ENCODE results near the gene CIROP.

The CIROP gene

GRCh38 chr14:23052182-23052623 lies 52.6 kb downstream of the CIROP start:
- Histone ChIP-seq H3K9me3 (ENCODE audit: control extremely low read depth in 1 of 5, control insufficient read depth in 4 of 5, insufficient read depth in 2 of 5, low read depth in 1 of 5, low read length in 4 of 5) (peaks cover 0 to 2% (median 0%) of the 10 kb centered on the region in 5 experiments), H3K4me3 (ENCODE audit: control insufficient read depth in 1 of 7, extremely low read depth in 1 of 7, insufficient read depth in 4 of 7, low read depth in 2 of 7, low read length in 6 of 7) (no peak overlapping the region), H3K4me1 (ENCODE audit: control extremely low read depth in 1 of 4, control insufficient read depth in 4 of 4, insufficient read depth in 4 of 4, low read length in 3 of 4) (peaks cover 0 to 13% (median 11%) of the 10 kb centered on the region in 4 experiments), H3K36me3 (ENCODE audit: control insufficient read depth in 4 of 4, insufficient read depth in 4 of 4, low read length in 3 of 4) (no peaks in the 10 kb centered on the region), H3K27me3 (replicated peaks in 2 of 5; ENCODE audit: control insufficient read depth in 4 of 5, insufficient read depth in 5 of 5, low read length in 4 of 5) (peaks cover 0 to 7% (median 5%) of the 10 kb centered on the region in 5 experiments), H3K27ac (ENCODE audit: insufficient read depth in 1 of 2, low read depth in 1 of 2, low read length in 2 of 2, poor library complexity in 1 of 2, severe bottlenecking in 2 of 2) (no peak overlapping the region)
- POLR2A ChIA-PET = no interaction called here
- 96% methylated on average over 11 of the region's 14 CpGs for WGBS (ENCODE audit: insufficient coverage)
- no peak for DNase-seq
- CTCF ChIA-PET = interaction anchor here (0.8 to 33.6 kb wide), 6 partner anchors 10 to 135 kb away, joined by 3 to 933 read pairs (median 4); partner anchors contain the start of genes AJUBA and PSMB11

DNA sequence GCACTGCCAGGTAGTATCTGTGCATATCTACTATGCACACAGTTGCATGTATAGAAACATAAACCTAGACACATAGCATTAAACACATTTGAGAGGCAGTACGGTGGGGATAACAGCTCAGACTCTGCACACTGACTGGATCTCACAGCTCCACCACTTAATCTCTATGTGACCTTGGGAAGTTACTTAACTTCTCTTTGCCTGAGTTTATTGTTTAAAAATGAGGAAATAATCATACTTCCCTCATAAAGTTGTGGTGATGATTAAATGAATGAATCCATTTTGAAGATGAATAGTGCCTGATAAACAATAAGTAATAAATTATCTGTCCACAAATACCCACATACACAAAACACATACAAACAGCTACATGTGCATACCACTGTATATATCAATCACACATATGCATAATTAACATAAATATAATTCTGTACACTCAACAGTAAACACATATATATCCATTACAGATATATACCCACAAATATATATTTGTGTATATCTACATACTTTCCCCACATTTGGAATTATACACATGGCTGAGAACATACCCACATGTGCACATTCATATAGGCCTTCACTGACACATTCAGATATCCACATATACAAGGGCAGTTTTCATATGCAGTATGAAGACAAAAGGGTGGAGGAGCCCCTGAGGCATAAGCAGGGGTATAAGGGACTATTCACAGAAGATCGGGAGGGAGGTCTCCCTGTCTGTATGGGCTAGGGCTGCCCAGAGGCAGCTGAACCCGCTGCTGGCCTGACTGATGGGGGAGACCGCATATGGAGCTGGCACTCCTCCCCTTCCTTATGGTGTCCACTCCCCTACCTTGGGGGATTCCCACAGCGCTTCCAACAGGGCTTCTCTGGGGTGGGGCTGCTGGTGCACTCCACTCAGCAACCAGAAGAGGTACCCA lies 53.4 kb downstream of the CIROP start:
- H3K36me3 ChIP-seq (ENCODE audit: control insufficient read depth in 4 of 4, insufficient read depth in 4 of 4, low read length in 3 of 4) = no peaks in the 10 kb centered on the region
- H3K4me3 ChIP-seq (ENCODE audit: control insufficient read depth in 1 of 7, extremely low read depth in 1 of 7, insufficient read depth in 4 of 7, low read depth in 2 of 7, low read length in 6 of 7) = no peak overlapping the region
- peaks cover 0 to 2% (median 0%) of the 10 kb centered on the region in 5 experiments for H3K9me3 ChIP-seq (ENCODE audit: control extremely low read depth in 1 of 5, control insufficient read depth in 4 of 5, insufficient read depth in 2 of 5, low read depth in 1 of 5, low read length in 4 of 5)
- peaks cover 0 to 1% (median 0%) of the 10 kb centered on the region in 5 experiments for H3K27me3 ChIP-seq (replicated peaks in 2 of 5; ENCODE audit: control insufficient read depth in 4 of 5, insufficient read depth in 5 of 5, low read length in 4 of 5)
- H3K4me1 ChIP-seq (ENCODE audit: control extremely low read depth in 1 of 4, control insufficient read depth in 4 of 4, insufficient read depth in 4 of 4, low read length in 3 of 4) = peaks cover 0 to 5% (median 3%) of the 10 kb centered on the region in 4 experiments
- no peak overlapping the region for H3K27ac ChIP-seq (ENCODE audit: insufficient read depth in 1 of 2, low read depth in 1 of 2, low read length in 2 of 2, poor library complexity in 1 of 2, severe bottlenecking in 2 of 2)
- WGBS (ENCODE audit: insufficient coverage) = 100% methylated on average over 3 of the region's 5 CpGs
- CTCF ChIA-PET = interaction anchor here (0.8 to 33.6 kb wide), 7 partner anchors 9 to 136 kb away, joined by 3 to 933 read pairs (median 4); partner anchors contain the start of genes AJUBA and PSMB11
- POLR2A ChIA-PET = no interaction called here
- DNase-seq = no peak
